Spleen (tissue), 7 donors: ENCODE measurements around the gene TEX44.

Experiments
- POLR2A ChIP-seq, 3 donors: fragments of 450-650 bp; IDR thresholded peaks; one replicate each; pipeline ENCODE4 v1.5.1; 2017; ENCODE audit warnings: antibody characterized with exemption in 3 of 3, mild to moderate bottlenecking in 1 of 3
- TF ChIP-seq, protein P1 (sequence below), 11 experiments: fragments of 200-600 bp in 7 of 11; fragments of 450-650 bp in 4 of 11; sonication (generic) in 4 of 11; IDR thresholded peaks in 8 of 11; conservative IDR thresholded peaks in 3 of 11; 1 replicate in 7 of 11; 2 replicates in 4 of 11; pipeline versions ENCODE4 v1.4.0 to v1.8.0; 2016 to 2021; ENCODE audit warnings: antibody characterized with exemption in 11 of 11, inconsistent platforms in 4 of 11, mild to moderate bottlenecking in 1 of 11
- donor health status: DM: no; HTN: no; CAD: no; lungs with moderate emphysema.
- donor health status: DM: no; HTN: no; CAD: no.
- donor health status: DM: no; HTN: no; CAD: no.

- TF ChIP-seq, protein P1, sequence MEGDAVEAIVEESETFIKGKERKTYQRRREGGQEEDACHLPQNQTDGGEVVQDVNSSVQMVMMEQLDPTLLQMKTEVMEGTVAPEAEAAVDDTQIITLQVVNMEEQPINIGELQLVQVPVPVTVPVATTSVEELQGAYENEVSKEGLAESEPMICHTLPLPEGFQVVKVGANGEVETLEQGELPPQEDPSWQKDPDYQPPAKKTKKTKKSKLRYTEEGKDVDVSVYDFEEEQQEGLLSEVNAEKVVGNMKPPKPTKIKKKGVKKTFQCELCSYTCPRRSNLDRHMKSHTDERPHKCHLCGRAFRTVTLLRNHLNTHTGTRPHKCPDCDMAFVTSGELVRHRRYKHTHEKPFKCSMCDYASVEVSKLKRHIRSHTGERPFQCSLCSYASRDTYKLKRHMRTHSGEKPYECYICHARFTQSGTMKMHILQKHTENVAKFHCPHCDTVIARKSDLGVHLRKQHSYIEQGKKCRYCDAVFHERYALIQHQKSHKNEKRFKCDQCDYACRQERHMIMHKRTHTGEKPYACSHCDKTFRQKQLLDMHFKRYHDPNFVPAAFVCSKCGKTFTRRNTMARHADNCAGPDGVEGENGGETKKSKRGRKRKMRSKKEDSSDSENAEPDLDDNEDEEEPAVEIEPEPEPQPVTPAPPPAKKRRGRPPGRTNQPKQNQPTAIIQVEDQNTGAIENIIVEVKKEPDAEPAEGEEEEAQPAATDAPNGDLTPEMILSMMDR (IDR thresholded peaks at IDR 0.05 in 8 of 11, conservative IDR thresholded peaks at IDR 0.05 in 3 of 11): no peak
- no peak for TF ChIP-seq POLR2A (IDR thresholded peaks at IDR 0.05)
These were observed 48.0 kb downstream of the TEX44 start for GRCh38 chr2:231640641-231641111.
